Measurements from ENCODE around the gene JAM3. TPM values are rescaled to one million over a fixed set of nuclear protein-coding genes. Genes with fewer than 3 reads are reported as not detected.

Gene JAM3
- total RNA-seq, 4 donors from 2014 or later = 84.2 to 122 (median 96.5) TPM

DNA sequence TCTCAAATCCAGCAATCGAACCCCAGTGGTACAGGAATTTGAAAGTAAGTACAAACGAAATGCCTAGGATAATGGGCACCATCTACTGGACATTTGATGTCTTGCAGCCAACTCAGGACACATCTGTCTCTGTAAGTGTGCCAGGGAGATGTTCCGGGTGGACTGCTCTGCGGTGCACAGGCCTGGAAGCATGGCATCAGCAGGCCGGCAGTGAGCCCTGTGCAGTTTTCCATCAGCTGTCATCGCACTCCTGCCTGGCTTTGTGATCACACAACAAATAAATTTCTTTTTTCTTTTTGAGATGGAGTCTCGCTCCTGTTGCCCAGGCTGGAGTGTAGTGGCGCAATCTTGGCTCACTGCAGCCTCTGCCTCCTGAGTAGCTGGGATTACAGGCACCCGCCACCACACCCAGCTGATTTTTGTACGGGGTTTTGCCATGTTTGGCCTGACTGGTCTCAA is 71.0 kb downstream of the JAM3 start:
- intact Hi-C loops (cut with DNase I) = loop anchor here (1.0 to 2.0 kb wide), 2 partner anchors 69 to 90 kb away; no protein-coding TSS in a partner anchor
- TF ChIP-seq EP300 (IDR thresholded peaks at IDR 0.05) (no peak), POLR2AphosphoS5 (IDR thresholded peaks at IDR 0.05) (peak in 1 of 2 donors; percentile 69), POLR2A (IDR thresholded peaks at IDR 0.05; ENCODE audit: low read depth) (no peak)
- TF ChIP-seq, protein P1, sequence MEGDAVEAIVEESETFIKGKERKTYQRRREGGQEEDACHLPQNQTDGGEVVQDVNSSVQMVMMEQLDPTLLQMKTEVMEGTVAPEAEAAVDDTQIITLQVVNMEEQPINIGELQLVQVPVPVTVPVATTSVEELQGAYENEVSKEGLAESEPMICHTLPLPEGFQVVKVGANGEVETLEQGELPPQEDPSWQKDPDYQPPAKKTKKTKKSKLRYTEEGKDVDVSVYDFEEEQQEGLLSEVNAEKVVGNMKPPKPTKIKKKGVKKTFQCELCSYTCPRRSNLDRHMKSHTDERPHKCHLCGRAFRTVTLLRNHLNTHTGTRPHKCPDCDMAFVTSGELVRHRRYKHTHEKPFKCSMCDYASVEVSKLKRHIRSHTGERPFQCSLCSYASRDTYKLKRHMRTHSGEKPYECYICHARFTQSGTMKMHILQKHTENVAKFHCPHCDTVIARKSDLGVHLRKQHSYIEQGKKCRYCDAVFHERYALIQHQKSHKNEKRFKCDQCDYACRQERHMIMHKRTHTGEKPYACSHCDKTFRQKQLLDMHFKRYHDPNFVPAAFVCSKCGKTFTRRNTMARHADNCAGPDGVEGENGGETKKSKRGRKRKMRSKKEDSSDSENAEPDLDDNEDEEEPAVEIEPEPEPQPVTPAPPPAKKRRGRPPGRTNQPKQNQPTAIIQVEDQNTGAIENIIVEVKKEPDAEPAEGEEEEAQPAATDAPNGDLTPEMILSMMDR (IDR thresholded peaks at IDR 0.05) = peak; percentile 84 to 94 (median 90)
- DNase-seq (ENCODE audit: extremely low spot score) = no peak
- peaks cover 0 to 32% (median 12%) of the 10 kb centered on the region in 4 donors for H3K36me3 ChIP-seq
- 38% methylated on average over 9 of the region's 10 CpGs for WGBS
- peaks cover 9 to 17% (median 15%) of the 10 kb centered on the region in 4 donors for H3K4me1 ChIP-seq
- no peaks in the 10 kb centered on the region for H3K27me3 ChIP-seq
- peak overlapping the region; percentile 71 to 82 (median 78) for H3K27ac ChIP-seq (replicated peaks in 1 of 4)
- peak overlapping the region in 3 of 4 donors; percentile 10 to 18 (median 17) for H3K4me3 ChIP-seq
- no peaks in the 10 kb centered on the region for H3K9me3 ChIP-seq

DNA sequence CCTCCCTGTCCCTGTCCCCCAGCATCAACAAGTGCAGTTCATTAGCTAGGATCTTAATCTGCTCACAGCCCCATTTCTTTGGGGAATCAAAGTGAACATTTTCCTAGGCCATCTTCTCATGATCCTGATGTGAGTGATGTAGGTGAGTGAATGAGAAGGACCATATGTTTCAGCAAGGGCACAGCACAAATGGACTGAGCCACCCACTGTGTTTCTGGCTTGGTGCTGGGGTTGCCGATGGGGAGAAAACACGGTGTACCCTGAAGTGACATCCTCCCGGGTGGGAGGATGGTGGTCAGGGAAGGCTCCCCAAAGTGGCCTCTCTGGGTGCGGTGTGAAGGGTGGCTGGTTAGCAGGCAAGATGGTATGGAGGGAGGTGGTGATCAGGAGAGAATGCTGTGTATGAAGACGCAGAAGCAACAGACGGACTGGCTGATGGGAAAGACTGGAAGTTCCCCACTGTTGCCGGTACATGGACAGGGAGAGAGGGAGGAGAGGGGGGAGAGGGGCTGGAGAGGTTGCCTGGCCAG is 72.2 kb downstream of the JAM3 start:
- H3K4me3 ChIP-seq = no peak overlapping the region
- no peaks in the 10 kb centered on the region for H3K27me3 ChIP-seq
- whole genome bisulfite sequencing = 94% methylated on average over 7 of the region's 7 CpGs
- intact Hi-C loops (cut with DNase I) = no loop called here
- H3K9me3 ChIP-seq = no peaks in the 10 kb centered on the region
- no peak for TF ChIP-seq EP300 (IDR thresholded peaks at IDR 0.05)
- TF ChIP-seq POLR2A (IDR thresholded peaks at IDR 0.05; ENCODE audit: low read depth) = no peak
- no peak for TF ChIP-seq POLR2AphosphoS5 (IDR thresholded peaks at IDR 0.05)
- TF ChIP-seq, protein P1 (IDR thresholded peaks at IDR 0.05) = no peak
- H3K4me1 ChIP-seq = peaks cover 9 to 17% (median 15%) of the 10 kb centered on the region in 4 donors
- peaks cover 4 to 43% (median 21%) of the 10 kb centered on the region in 4 donors for H3K36me3 ChIP-seq
- no peak for DNase-seq (ENCODE audit: extremely low spot score)
- H3K27ac ChIP-seq (replicated peaks in 1 of 4) = peak overlapping the region in 1 of 4 donors; percentile 82

DNA sequence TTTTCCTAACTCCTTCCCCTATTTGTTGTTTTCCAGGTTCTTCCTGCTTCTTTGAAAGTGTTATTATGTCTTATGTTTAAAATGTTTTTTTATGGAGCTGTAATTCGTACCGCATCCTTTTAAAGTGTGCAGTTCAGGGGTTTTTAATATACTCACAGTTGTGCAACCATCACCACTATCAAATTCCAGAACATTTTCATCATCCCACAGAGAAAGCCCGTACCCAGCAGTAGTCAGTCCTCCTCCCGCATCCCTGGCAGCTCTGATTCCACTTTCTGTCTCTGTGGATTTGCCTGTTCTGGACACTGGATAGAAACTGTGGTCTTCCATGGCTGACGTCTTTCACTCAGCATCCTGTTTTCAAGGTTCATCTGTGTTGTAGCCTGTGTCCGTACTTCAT is 73.7 kb downstream of the JAM3 start:
- Histone ChIP-seq H3K27ac (replicated peaks in 1 of 4) (no peak overlapping the region), H3K9me3 (no peaks in the 10 kb centered on the region), H3K4me1 (peaks cover 9 to 21% (median 17%) of the 10 kb centered on the region in 4 donors), H3K36me3 (peaks cover 7 to 53% (median 26%) of the 10 kb centered on the region in 4 donors), H3K27me3 (no peaks in the 10 kb centered on the region), H3K4me3 (no peak overlapping the region)
- no peak for TF ChIP-seq EP300 (IDR thresholded peaks at IDR 0.05)
- no peak for TF ChIP-seq POLR2A (IDR thresholded peaks at IDR 0.05; ENCODE audit: low read depth)
- no peak for TF ChIP-seq POLR2AphosphoS5 (IDR thresholded peaks at IDR 0.05)
- TF ChIP-seq, protein P1 (IDR thresholded peaks at IDR 0.05) = no peak
- WGBS = 96% methylated on average over 6 of the region's 6 CpGs
- intact Hi-C loops (cut with DNase I) = no loop called here
- no peak for DNase-seq (ENCODE audit: extremely low spot score)

DNA sequence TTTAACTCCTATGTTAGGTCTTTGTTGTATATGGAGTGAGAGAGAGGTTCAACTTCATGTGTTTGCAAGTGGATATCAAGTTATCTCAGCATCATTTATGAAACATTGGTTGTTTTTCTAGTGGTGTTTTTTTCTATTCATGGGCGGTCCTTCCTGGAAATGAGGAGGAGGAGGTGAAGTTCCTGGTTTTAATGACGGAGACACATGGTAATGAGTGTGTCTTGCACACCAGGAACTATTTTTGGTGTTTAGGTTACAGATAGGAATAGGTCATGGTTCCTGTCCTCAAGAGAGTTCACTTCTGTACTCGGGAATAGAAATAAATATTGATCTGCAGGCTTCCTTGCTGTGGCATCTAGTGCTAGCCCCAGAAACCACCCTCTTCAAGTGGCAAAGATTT is 74.9 kb downstream of the JAM3 start:
- no peaks in the 10 kb centered on the region for H3K27me3 ChIP-seq
- DNase-seq (ENCODE audit: extremely low spot score) = no peak
- no peak overlapping the region for H3K4me3 ChIP-seq
- intact Hi-C loops (cut with DNase I) = no loop called here
- no peaks in the 10 kb centered on the region for H3K9me3 ChIP-seq
- H3K4me1 ChIP-seq = peaks cover 9 to 30% (median 22%) of the 10 kb centered on the region in 4 donors
- 61% methylated on average over 3 of the region's 3 CpGs for WGBS
- TF ChIP-seq, protein P1 (IDR thresholded peaks at IDR 0.05) = no peak
- TF ChIP-seq POLR2AphosphoS5 (IDR thresholded peaks at IDR 0.05) (no peak), EP300 (IDR thresholded peaks at IDR 0.05) (no peak), POLR2A (IDR thresholded peaks at IDR 0.05; ENCODE audit: low read depth) (no peak)
- H3K36me3 ChIP-seq = peaks cover 10 to 63% (median 34%) of the 10 kb centered on the region in 4 donors
- H3K27ac ChIP-seq (replicated peaks in 1 of 4) = no peak overlapping the region

Data from esophagus muscularis mucosa (tissue), 4 donors.